NCI-H1694 (cell line): ENCODE measurements around the gene CLNK.
"Not testable (repeated sequence)": the region's sequence is repeated elsewhere in the genome, so short reads cannot be mapped to it uniquely, and the experiment has no call there.

ENCODE experiments used
- DNase-seq: peaks from one replicate; lab custom pipeline; 2025; lab: John Stamatoyannopoulos, UW

The CLNK gene

GRCh38 chr4:10576236-10576635 is 108.3 kb downstream of the CLNK start:
- no peak for DNase-seq

GRCh38 chr4:10575414-10575813 is 109.2 kb downstream of the CLNK start:
- DNase-seq: no peak

GRCh38 chr4:10574553-10574952 is 110.0 kb downstream of the CLNK start:
- not testable (repeated sequence) for DNase-seq

GRCh38 chr4:10571909-10572308 is 112.7 kb downstream of the CLNK start:
- DNase-seq: no peak

GRCh38 chr4:10569491-10569890 is 115.1 kb downstream of the CLNK start:
- DNase-seq: no peak

GRCh38 chr4:10567766-10568165 is 116.8 kb downstream of the CLNK start:
- DNase-seq: no peak

- no peak for DNase-seq
Measured at GRCh38 chr4:10565166-10565780, 119.3 kb downstream of the CLNK start.

GRCh38 chr4:10554694-10555093 is 129.9 kb downstream of the CLNK start:
- DNase-seq: peak; percentile 75

GRCh38 chr4:10554121-10554520 is 130.4 kb downstream of the CLNK start:
- no peak for DNase-seq

GRCh38 chr4:10552591-10553280 is 131.8 kb downstream of the CLNK start:
- DNase-seq: no peak

- DNase-seq: no peak
Measured at GRCh38 chr4:10535912-10536311, 148.7 kb downstream of the CLNK start.

- no peak for DNase-seq
Measured at GRCh38 chr4:10534820-10535219, 149.7 kb downstream of the CLNK start.

- DNase-seq: no peak
Measured at GRCh38 chr4:10532155-10532554, 152.4 kb downstream of the CLNK start.

GRCh38 chr4:10530137-10530786 is 154.3 kb downstream of the CLNK start:
- no peak for DNase-seq

- no peak for DNase-seq
Measured at GRCh38 chr4:10529291-10530136, 155.1 kb downstream of the CLNK start.

GRCh38 chr4:10527438-10527837 is 157.1 kb downstream of the CLNK start:
- no peak for DNase-seq

GRCh38 chr4:10526429-10527222 is 157.9 kb downstream of the CLNK start:
- no peak for DNase-seq

- no peak for DNase-seq
Measured at GRCh38 chr4:10524196-10524833, 160.3 kb downstream of the CLNK start.

- DNase-seq: no peak
Measured at GRCh38 chr4:10521424-10521823, 163.1 kb downstream of the CLNK start.

GRCh38 chr4:10509733-10510132 is 174.8 kb downstream of the CLNK start:
- DNase-seq: no peak

GRCh38 chr4:10506077-10506476 is 178.5 kb downstream of the CLNK start:
- DNase-seq: no peak
